BE2C (cell line): ENCODE measurements around the gene MYH4.

Experiments used
- DNase-seq: peaks from one replicate; pipeline ENCODE4 v3.0.0-alpha.2; 2020
- H3K27me3 ChIP-seq: fragments of 250-450 bp; sonication (Bioruptor Pico); 2 replicates; pipeline ENCODE4 v1.5.1; 2020; ENCODE audit warnings: mild to moderate bottlenecking
- H3K36me3 ChIP-seq: fragments of 250-450 bp; sonication (Bioruptor Pico); 2 replicates; pipeline ENCODE4 v1.5.1; 2020; ENCODE audit warnings: mild to moderate bottlenecking
- H3K4me1 ChIP-seq: fragments of 250-450 bp; sonication (Bioruptor Pico); 2 replicates; pipeline ENCODE4 v1.5.1; 2020
- H3K4me3 ChIP-seq: 2 replicates; pipeline ENCODE4 v1.5.1; 2011; ENCODE audit warnings: low read depth, low read length
- H3K9me3 ChIP-seq: fragments of 250-450 bp; sonication (Bioruptor Pico); 2 replicates; pipeline ENCODE4 v1.5.1; 2020
- CTCF ChIP-seq: IDR thresholded peaks from 2 replicates; pipeline ENCODE4 v1.5.1; 2012; ENCODE audit warnings: mild to moderate bottlenecking, low read depth, low read length

MYH4 gene

GRCh38 chr17:10512856-10513255 is 43.5 kb upstream of the MYH4 start:
- no peak for TF ChIP-seq CTCF
- no peak for DNase-seq
- H3K27me3 ChIP-seq = no peaks in the 10 kb centered on the region
- no peaks in the 10 kb centered on the region for H3K4me1 ChIP-seq
- H3K4me3 ChIP-seq = no peak overlapping the region
- H3K36me3 ChIP-seq = no peaks in the 10 kb centered on the region
- H3K9me3 ChIP-seq = no peaks in the 10 kb centered on the region

- no peak for TF ChIP-seq CTCF
- H3K27me3 ChIP-seq = no peaks in the 10 kb centered on the region
- H3K9me3 ChIP-seq = no peaks in the 10 kb centered on the region
- no peak for DNase-seq
- H3K36me3 ChIP-seq = no peaks in the 10 kb centered on the region
- no peak overlapping the region for H3K4me3 ChIP-seq
- no peaks in the 10 kb centered on the region for H3K4me1 ChIP-seq
Observed at GRCh38 chr17:10499950-10500349, 30.6 kb upstream of the MYH4 start.

GRCh38 chr17:10492004-10492403 is 22.6 kb upstream of the MYH4 start:
- no peak overlapping the region for H3K4me3 ChIP-seq
- H3K4me1 ChIP-seq = no peaks in the 10 kb centered on the region
- H3K27me3 ChIP-seq = no peaks in the 10 kb centered on the region
- H3K36me3 ChIP-seq = no peaks in the 10 kb centered on the region
- TF ChIP-seq CTCF = no peak
- H3K9me3 ChIP-seq = no peaks in the 10 kb centered on the region
- no peak for DNase-seq

GRCh38 chr17:10482252-10482651 is 12.9 kb upstream of the MYH4 start:
- TF ChIP-seq CTCF = no peak
- Histone ChIP-seq H3K9me3 (no peaks in the 10 kb centered on the region), H3K36me3 (no peaks in the 10 kb centered on the region), H3K27me3 (no peaks in the 10 kb centered on the region), H3K4me3 (no peak overlapping the region), H3K4me1 (no peaks in the 10 kb centered on the region)
- no peak for DNase-seq

- TF ChIP-seq CTCF = no peak
- Histone ChIP-seq H3K4me3 (no peak overlapping the region), H3K27me3 (no peaks in the 10 kb centered on the region), H3K4me1 (no peaks in the 10 kb centered on the region), H3K9me3 (no peaks in the 10 kb centered on the region), H3K36me3 (no peaks in the 10 kb centered on the region)
- DNase-seq = no peak
Observed at GRCh38 chr17:10477701-10478100, 8.3 kb upstream of the MYH4 start.

GRCh38 chr17:10474536-10474935 is 5.2 kb upstream of the MYH4 start:
- Histone ChIP-seq H3K9me3 (no peaks in the 10 kb centered on the region), H3K4me3 (no peak overlapping the region), H3K4me1 (no peaks in the 10 kb centered on the region), H3K36me3 (no peaks in the 10 kb centered on the region), H3K27me3 (no peaks in the 10 kb centered on the region)
- no peak for TF ChIP-seq CTCF
- DNase-seq = no peak
